Measurements from ENCODE around the gene CR1L.
A peak's percentile ranks its signal among the peaks of the same experiment; 100 is the strongest.

Gene CR1L

DNA sequence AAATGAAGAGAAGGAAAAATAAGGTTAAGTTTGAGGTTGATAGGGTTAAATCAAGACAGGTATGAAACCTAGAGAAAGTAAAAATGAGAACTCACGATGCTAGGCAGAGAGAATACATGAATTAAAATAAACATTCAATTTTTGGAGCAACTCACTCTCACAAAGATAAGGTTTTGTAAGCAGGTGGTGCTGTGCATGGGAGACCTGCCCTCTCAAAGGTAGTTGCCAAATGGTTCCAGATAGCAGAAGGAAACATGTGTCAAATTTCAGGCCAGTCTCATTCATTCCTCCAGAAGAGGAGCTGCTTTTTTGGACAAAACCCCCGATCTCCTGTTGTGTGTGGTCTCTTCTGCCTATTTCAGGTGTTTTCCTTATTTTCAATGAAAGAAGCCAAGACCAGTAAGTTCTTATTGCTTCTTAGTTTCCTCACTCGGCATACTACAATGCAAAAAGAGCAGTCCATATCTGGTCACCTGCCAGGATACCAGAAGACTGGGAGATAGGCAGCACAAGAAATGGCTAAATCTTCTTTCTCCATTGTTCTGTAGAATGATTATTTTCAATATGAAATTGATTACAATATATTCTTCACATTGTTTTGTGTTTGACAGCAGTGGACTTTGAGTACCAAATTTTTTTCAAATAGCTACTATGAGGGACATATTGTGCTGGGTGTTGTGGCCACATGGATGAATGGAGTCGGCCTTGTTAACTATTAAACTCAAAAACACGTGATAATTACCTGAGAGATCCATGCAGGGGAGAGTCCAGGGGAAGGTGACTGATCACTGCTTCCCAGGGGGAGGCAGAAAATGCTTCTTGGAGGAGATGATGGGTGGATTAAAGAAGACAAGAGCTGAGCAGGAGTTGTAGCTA is 3.6 kb downstream of the CR1L start:
- TF ChIP-seq, protein P1, sequence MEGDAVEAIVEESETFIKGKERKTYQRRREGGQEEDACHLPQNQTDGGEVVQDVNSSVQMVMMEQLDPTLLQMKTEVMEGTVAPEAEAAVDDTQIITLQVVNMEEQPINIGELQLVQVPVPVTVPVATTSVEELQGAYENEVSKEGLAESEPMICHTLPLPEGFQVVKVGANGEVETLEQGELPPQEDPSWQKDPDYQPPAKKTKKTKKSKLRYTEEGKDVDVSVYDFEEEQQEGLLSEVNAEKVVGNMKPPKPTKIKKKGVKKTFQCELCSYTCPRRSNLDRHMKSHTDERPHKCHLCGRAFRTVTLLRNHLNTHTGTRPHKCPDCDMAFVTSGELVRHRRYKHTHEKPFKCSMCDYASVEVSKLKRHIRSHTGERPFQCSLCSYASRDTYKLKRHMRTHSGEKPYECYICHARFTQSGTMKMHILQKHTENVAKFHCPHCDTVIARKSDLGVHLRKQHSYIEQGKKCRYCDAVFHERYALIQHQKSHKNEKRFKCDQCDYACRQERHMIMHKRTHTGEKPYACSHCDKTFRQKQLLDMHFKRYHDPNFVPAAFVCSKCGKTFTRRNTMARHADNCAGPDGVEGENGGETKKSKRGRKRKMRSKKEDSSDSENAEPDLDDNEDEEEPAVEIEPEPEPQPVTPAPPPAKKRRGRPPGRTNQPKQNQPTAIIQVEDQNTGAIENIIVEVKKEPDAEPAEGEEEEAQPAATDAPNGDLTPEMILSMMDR (conservative IDR thresholded peaks at IDR 0.05; ENCODE audit: control insufficient read depth, insufficient read depth, low read depth, low read length): no peak
- no peak overlapping the region for H3K4me3 ChIP-seq (ENCODE audit: control insufficient read depth, low read depth, low read length)
- no peak for DNase-seq (ENCODE audit: low read depth)

DNA sequence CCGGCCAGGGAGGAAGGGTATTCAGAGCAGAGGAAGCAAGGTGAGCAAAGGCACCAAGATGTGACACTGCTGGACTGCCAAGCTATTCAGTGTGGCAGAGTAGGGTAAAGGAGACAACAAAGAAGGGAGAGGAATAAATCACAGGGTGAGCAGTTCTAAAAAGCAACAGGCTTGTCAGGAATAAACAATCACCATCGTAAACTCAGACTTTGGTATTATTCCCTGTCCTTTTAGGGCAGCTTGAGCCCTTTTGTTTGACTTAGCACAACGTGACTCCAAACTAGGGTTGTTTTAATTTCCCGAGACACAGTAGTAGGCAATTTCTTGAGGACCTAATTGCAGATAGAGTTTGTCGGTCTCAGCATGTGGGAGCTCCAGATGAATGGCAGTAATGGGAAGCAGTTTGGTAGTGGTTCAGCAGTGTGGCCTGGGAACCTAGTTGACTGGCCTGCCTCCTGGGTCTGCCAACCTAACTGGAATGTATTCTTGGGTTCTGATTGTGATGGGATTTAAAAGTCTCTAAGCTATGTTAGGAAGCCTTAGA is 4.3 kb downstream of the CR1L start:
- no peak overlapping the region for H3K4me3 ChIP-seq (ENCODE audit: control insufficient read depth, low read depth, low read length)
- DNase-seq (ENCODE audit: low read depth): no peak
- TF ChIP-seq, protein P1 (conservative IDR thresholded peaks at IDR 0.05; ENCODE audit: control insufficient read depth, insufficient read depth, low read depth, low read length): no peak

DNA sequence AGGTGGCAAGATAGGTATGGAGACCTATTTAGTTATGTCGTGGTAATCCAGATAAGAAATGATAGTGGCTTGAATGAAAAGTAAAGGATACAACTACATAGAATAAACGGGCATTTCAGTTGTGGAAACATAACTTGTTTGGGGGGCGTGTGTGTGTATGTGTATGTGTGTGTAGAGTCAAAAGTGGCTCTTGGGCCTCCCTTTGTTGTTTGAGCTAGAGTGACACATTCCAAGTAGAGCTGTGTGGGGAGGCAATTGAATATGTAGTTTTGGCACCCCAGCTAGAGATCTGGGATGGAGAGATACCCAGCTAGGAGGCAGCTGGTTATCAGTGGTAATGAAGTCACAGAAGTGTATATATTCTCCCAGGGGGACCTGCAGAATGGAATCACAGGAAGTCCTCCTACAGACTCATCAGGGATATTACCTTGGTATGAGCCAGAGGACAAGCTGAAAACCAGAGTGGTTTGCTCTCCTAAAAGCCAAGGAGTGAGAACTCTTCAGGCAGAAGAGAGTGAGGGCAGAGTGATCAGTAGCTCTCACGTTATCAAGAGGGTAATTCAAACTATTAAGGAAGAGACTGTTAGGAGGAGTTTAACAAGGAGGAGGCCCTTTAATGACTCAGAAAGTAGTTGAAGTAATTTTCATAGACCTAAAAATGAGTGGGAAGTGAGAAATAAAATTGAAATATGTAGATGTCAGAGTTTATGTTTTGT is 5.1 kb downstream of the CR1L start:
- TF ChIP-seq, protein P1 (conservative IDR thresholded peaks at IDR 0.05; ENCODE audit: control insufficient read depth, insufficient read depth, low read depth, low read length): no peak
- no peak for DNase-seq (ENCODE audit: low read depth)
- H3K4me3 ChIP-seq (ENCODE audit: control insufficient read depth, low read depth, low read length): no peak overlapping the region

DNA sequence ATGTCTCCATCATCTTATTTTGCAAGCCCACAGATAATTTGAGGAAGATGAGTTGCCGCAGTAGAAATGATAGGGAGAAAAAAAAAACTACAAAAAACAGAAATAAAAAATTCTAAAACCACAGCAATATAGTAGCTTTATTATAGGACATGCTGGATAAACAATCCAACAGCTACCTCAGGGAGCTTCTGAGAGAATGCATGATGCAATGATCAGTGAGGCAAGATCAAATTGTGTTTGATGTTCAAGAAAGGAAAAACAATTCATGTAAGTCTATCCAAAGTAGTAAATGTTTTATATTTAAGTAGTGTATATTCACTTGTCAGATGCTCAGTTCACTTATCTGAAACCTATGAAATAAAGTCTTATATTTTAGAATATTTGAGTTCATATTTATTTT is 6.7 kb downstream of the CR1L start:
- DNase-seq (ENCODE audit: low read depth): no peak
- H3K4me3 ChIP-seq (ENCODE audit: control insufficient read depth, low read depth, low read length): no peak overlapping the region
- TF ChIP-seq, protein P1 (conservative IDR thresholded peaks at IDR 0.05; ENCODE audit: control insufficient read depth, insufficient read depth, low read depth, low read length): no peak

DNA sequence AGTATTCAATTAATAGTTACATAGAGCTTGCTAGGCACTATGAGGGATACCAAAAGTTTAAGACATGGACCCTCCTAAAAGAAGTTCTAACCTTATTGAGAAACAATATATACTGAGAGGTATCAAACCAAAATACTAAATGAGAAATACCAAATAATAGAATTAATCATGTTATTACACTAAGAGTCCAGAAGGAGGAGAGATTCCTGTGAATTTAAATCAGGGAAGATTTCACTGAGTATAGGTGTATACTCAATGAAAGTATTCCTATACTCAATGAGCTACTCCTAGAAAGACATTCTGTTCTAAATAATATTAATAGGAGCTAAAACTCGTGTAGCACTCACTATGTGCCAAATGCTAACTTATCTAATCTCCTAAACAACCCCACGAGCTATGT is 9.4 kb downstream of the CR1L start:
- TF ChIP-seq, protein P1 (conservative IDR thresholded peaks at IDR 0.05; ENCODE audit: control insufficient read depth, insufficient read depth, low read depth, low read length): peak; percentile 23
- DNase-seq (ENCODE audit: low read depth): no peak
- H3K4me3 ChIP-seq (ENCODE audit: control insufficient read depth, low read depth, low read length): no peak overlapping the region

DNA sequence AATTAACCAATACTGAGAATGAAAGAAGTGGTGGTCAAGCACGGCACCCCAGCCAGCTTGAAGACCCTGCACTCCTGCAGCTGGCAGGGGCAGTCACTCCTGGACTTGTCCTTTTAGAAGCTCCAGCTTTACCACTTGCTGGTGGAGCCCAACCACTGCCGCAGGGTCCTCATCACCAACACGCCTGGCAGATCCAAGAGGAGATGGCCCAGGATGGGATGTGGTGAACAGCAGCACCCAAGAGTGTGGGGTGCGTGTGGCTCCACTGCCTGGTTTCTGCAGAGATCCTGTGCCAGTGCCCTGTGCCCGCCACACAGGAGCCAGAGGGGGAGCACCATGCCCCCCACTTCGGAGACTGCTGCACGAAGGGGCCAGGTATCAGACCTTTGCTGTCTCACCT is 13.5 kb downstream of the CR1L start:
- H3K4me3 ChIP-seq (ENCODE audit: control insufficient read depth, low read depth, low read length): no peak overlapping the region
- TF ChIP-seq, protein P1 (conservative IDR thresholded peaks at IDR 0.05; ENCODE audit: control insufficient read depth, insufficient read depth, low read depth, low read length): no peak
- DNase-seq (ENCODE audit: low read depth): no peak
